Measurements from ENCODE around the gene ACTR8. TPM values are rescaled to one million over a fixed set of nuclear protein-coding genes. Genes with fewer than 3 reads are reported as not detected.
A peak's percentile ranks its signal among the peaks of the same experiment; 100 is the strongest.

ACTR8 gene
- total RNA-seq, 1 donor from 2014 or later = 22.8 TPM

DNA sequence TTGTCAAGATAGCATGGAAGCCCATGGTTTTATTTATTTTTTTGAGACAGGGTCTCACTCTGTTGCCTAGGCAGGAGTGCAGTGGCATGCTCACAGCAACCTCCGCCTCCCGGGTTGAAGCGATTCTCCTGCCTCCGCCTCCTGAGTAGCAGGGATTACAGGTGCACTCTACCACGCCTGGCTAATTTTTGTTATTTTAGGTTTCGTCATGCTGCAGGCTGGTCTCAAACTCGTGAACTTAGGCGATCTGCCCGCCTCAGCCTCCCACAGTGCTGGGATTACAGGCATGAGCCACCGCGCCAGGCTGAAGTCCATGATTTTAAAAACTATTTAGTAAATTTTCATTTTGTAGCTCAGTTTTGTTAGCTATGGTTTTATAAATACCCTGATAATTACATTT, 2.7 kb upstream of the ACTR8 start:
- Histone ChIP-seq H3K27me3 (no peaks in the 10 kb centered on the region), H3K4me1 (peaks cover 17% of the 10 kb centered on the region), H3K36me3 (peaks cover 32% of the 10 kb centered on the region), H3K9me3 (no peaks in the 10 kb centered on the region), H3K4me3 (no peak overlapping the region), H3K27ac (no peak overlapping the region)
- TF ChIP-seq, protein P1, sequence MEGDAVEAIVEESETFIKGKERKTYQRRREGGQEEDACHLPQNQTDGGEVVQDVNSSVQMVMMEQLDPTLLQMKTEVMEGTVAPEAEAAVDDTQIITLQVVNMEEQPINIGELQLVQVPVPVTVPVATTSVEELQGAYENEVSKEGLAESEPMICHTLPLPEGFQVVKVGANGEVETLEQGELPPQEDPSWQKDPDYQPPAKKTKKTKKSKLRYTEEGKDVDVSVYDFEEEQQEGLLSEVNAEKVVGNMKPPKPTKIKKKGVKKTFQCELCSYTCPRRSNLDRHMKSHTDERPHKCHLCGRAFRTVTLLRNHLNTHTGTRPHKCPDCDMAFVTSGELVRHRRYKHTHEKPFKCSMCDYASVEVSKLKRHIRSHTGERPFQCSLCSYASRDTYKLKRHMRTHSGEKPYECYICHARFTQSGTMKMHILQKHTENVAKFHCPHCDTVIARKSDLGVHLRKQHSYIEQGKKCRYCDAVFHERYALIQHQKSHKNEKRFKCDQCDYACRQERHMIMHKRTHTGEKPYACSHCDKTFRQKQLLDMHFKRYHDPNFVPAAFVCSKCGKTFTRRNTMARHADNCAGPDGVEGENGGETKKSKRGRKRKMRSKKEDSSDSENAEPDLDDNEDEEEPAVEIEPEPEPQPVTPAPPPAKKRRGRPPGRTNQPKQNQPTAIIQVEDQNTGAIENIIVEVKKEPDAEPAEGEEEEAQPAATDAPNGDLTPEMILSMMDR (IDR thresholded peaks at IDR 0.05) = no peak
- intact Hi-C loops (cut with DNase I) = no loop called here
- DNase-seq (no peak), ATAC-seq (no peak)

DNA sequence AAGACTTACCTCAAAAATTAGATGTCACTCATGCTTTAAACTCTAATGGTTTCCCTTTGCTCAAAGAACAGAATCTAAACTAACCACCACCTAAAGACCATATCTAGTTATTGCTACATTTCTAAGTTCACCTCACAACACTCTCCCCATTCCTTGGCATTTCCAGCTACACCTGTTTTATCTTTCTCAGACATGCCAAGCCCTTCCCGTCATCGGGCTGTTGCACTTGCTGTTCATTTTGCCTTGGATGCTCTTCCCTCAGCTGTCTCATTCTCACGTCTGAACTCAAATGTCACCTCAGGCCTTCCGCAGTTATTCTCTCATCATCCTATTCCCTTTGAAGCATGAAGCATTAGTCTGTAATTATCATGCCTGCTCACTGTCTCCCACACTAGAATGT, 1.1 kb upstream of the ACTR8 start:
- intact Hi-C loops (cut with DNase I) = no loop called here
- Histone ChIP-seq H3K27me3 (no peaks in the 10 kb centered on the region), H3K36me3 (peaks cover 49% of the 10 kb centered on the region), H3K27ac (no peak overlapping the region), H3K4me3 (no peak overlapping the region), H3K9me3 (no peaks in the 10 kb centered on the region), H3K4me1 (peaks cover 12% of the 10 kb centered on the region)
- ATAC-seq = no peak
- TF ChIP-seq, protein P1 (IDR thresholded peaks at IDR 0.05) = no peak
- no peak for DNase-seq

DNA sequence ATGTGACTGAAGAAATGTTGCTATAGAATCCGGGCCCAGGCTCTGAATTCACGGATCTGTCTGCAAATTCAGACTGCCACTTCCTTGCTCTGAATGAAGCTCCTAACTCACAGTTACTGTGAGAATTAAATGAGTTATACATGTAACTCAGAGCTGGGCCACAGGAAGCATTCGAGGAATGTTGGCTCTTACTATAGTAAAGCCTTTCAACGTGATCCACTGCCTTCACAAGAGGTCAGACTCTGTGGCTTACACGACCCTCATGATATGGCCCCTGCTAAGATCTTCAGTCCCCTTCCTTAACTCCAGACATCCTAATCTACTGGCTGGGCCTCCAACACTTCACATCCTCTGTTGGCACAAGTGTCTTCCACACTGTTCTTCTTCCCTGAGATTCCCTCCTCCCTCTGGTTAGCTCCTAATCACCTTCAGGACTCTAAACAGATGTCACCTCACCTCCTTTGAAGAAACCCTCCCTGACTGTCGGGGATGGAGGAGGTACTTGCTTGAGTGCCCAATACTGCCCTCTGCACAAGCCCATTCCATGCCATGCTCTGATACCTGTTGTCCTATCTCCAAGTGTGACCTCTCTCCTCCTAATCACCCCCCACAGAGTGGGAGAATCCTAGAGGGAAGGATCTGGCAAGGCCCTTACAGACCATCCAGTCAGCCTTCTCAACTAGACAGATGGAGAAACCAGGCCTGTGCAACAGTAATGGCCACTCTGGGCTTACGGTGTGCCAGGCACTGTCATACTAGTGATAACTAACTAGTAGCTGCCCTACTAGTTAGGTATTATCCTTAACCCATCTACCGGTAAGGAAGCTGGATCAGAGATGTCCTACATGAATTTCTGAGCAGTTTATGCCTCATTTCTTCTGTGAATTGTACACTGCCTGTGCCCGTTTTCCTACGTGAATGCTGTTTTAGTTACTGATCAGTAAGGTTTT, 1.3 kb downstream of the ACTR8 start:
- TF ChIP-seq, protein P1 (IDR thresholded peaks at IDR 0.05) = no peak
- H3K4me3 ChIP-seq = peak overlapping the region; percentile 91
- no peaks in the 10 kb centered on the region for H3K27me3 ChIP-seq
- DNase-seq (no peak), ATAC-seq (no peak)
- intact Hi-C loops (cut with DNase I) = no loop called here
- no peaks in the 10 kb centered on the region for H3K9me3 ChIP-seq
- peaks cover 65% of the 10 kb centered on the region for H3K36me3 ChIP-seq
- H3K27ac ChIP-seq = no peak overlapping the region
- peaks cover 12% of the 10 kb centered on the region for H3K4me1 ChIP-seq

DNA sequence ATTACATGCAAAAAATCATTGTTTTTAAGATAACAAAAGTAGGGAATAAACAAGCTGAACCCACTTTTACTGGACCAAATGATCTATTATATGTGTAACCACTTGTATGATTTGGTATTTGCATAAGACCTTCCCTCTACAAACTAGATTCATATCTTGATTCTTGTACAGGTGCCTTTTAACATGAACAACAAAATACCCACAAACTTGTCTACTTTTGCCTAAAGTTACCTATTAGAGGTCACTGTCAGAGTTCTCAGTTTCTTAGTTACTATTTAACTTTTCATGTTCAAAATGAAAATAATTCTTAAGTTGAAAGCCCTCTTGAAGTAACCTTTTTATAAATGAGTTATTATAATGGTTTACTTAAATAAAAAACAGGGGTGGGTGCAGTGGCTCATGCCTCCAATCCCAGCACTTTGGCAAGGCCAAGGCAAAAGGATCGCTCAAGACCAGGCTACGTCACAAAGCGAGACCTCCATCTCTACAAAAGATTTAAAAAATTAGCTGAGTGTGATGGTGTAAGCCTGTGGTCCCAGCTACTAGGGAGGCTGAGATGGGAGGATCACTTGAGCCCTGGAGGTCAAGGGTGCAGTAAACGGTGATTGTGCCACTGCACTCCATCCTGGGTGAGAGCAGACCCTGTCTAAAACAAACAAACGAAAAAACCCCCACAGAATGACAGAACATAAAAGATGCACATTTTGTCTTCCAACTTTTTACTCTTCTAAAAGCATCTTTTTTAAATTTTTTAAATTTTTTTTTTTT, 16.0 kb downstream of the ACTR8 start:
- Histone ChIP-seq H3K4me3 (no peak overlapping the region), H3K36me3 (peaks cover 95% of the 10 kb centered on the region), H3K9me3 (no peaks in the 10 kb centered on the region), H3K27me3 (no peaks in the 10 kb centered on the region), H3K4me1 (no peaks in the 10 kb centered on the region), H3K27ac (no peak overlapping the region)
- intact Hi-C loops (cut with DNase I) = no loop called here
- TF ChIP-seq, protein P1 (IDR thresholded peaks at IDR 0.05) = no peak
- ATAC-seq (no peak), DNase-seq (no peak)

DNA sequence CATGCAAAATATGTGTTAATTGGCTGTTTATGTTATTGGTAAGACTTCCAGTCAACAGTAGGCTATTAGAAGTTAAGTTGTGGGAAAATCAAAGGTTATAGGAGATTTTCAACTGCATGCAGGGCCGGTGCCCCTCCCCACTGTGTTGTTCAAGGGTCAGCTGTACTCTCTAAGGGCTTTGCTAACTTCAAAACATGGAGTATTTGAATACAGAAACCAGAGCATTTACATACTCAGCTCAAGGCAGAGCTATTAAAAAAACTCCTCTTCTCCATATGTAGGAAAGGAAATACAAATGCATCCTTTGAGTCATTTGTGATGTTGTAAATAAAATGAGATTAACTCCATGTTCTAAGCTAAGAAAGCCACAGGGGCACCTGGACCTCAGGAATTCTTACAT, 18.8 kb downstream of the ACTR8 start:
- Histone ChIP-seq H3K4me1 (no peaks in the 10 kb centered on the region), H3K9me3 (no peaks in the 10 kb centered on the region), H3K27me3 (no peaks in the 10 kb centered on the region), H3K27ac (no peak overlapping the region), H3K4me3 (no peak overlapping the region), H3K36me3 (peaks cover 82% of the 10 kb centered on the region)
- DNase-seq (no peak), ATAC-seq (no peak)
- intact Hi-C loops (cut with DNase I) = no loop called here
- TF ChIP-seq, protein P1 (IDR thresholded peaks at IDR 0.05) = no peak
